ENCODE data around the gene ANP32B. TPM values are rescaled to one million over a fixed set of nuclear protein-coding genes. Genes with fewer than 3 reads are reported as not detected.
"Not testable (repeated sequence)": the region's sequence is repeated elsewhere in the genome, so short reads cannot be mapped to it uniquely, and the experiment has no call there.

The ANP32B gene
- total RNA-seq, 2 experiments from 2014 or later: 32.1 to 389 TPM

DNA sequence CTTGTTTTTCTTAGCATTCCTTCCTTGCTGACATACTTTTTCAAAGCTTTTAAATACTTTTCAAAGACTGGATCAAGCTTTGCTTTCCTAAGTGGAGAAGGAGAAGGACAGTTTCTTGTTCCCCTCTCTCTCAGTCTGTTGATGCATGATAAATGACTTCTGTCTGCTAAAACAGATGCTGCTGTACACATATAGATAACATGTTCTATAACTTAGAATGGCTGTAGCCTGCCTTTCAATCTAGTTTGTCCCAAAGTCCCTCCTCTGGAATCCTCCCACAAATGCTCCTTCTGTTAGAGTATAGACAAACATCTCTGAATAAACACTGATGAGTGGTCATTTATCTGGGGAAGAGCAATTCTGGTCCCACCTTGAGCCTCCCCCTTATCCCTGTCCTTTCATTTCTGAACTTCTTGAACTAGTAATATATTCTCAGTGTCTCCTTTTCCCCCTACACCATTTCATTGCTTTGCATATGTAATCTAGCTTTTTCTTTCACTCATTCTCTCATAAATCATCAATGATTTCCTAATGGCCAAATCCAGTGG, 39.8 kb upstream of the ANP32B start:
- POLR2A ChIA-PET: interaction anchor here (1.1 to 1.9 kb wide), 4 partner anchors 9 to 21 kb away, joined by 3 to 6 read pairs (median 4); partner anchors contain the start of gene TRMO
- no TSS peak for BruUV-seq (replicated peaks)

DNA sequence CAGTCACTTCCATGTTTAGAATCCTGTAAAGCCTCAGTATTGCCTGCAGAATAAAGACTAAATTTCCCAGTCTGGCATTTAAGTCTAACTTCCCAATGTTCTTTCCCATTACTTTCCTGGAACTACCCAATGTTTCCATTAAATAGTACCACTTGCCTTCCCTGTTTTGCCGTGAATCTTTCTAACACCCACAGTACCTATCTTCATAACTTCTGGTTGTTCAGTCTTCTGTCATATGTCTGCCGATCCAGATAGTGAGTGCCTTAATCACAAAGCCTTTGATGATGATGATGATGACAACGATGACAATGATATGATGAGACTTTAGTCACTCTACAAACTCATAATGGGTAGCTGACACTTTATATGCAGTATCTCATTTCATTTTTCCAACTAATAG, 38.5 kb upstream of the ANP32B start:
- no peaks in the 10 kb centered on the region for H4K20me1 ChIP-seq (ENCODE audit: insufficient read depth, low read length)
- ChIA-PET POLR2A (interaction anchor here (0.5 to 1.3 kb wide), 4 partner anchors 14 to 46 kb away, joined by 3 to 4 read pairs (median 4); partner anchors contain the start of gene TRMO), CTCF (ENCODE audit: unreplicated experiment) (interaction anchor here (0.7 kb wide), 1 partner anchor 10 kb away, joined by 4 read pairs; no protein-coding TSS in a partner anchor)
- BruUV-seq (replicated peaks): no TSS peak
- H3K27ac ChIP-seq (ENCODE audit: low read depth, low read length, poor library complexity, severe bottlenecking): no peak overlapping the region
- TF ChIP-seq, protein P1, sequence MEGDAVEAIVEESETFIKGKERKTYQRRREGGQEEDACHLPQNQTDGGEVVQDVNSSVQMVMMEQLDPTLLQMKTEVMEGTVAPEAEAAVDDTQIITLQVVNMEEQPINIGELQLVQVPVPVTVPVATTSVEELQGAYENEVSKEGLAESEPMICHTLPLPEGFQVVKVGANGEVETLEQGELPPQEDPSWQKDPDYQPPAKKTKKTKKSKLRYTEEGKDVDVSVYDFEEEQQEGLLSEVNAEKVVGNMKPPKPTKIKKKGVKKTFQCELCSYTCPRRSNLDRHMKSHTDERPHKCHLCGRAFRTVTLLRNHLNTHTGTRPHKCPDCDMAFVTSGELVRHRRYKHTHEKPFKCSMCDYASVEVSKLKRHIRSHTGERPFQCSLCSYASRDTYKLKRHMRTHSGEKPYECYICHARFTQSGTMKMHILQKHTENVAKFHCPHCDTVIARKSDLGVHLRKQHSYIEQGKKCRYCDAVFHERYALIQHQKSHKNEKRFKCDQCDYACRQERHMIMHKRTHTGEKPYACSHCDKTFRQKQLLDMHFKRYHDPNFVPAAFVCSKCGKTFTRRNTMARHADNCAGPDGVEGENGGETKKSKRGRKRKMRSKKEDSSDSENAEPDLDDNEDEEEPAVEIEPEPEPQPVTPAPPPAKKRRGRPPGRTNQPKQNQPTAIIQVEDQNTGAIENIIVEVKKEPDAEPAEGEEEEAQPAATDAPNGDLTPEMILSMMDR (conservative IDR thresholded peaks at IDR 0.05; ENCODE audit: low read length): no peak
- TF ChIP-seq EZH2phosphoT487 (IDR thresholded peaks at IDR 0.05; ENCODE audit: borderline replicate concordance, low read depth, low read length): no peak
- no peak overlapping the region for H3K4me2 ChIP-seq (ENCODE audit: low read length)
- H3K4me1 ChIP-seq (ENCODE audit: insufficient read depth, low read length, poor library complexity, severe bottlenecking): peaks cover 35% of the 10 kb centered on the region
- H2AFZ ChIP-seq (ENCODE audit: low read length): no peak overlapping the region
- H3K9me2 ChIP-seq (ENCODE audit: insufficient read depth, low read length): no peaks in the 10 kb centered on the region
- intact Hi-C loops (cut with micrococcal nuclease; ENCODE audit: unreplicated experiment): no loop called here
- no peaks in the 10 kb centered on the region; the same call in 1 of the 2 replicates for H3K36me3 ChIP-seq (ENCODE audit: insufficient read depth, low read length)
- H3K79me2 ChIP-seq (ENCODE audit: insufficient read depth, low read depth, low read length): no peaks in the 10 kb centered on the region
- no peak overlapping the region for H3K4me3 ChIP-seq (ENCODE audit: low read depth, low read length, poor library complexity, severe bottlenecking)
- no peaks in the 10 kb centered on the region for H3K9me3 ChIP-seq (ENCODE audit: low read length)
- DNase-seq (ENCODE audit: low spot score): no peak

More for the DNA sequence above, 39.8 kb upstream of the ANP32B start:
- no peak for TF ChIP-seq EZH2phosphoT487 (IDR thresholded peaks at IDR 0.05; ENCODE audit: borderline replicate concordance, low read depth, low read length)
- TF ChIP-seq, protein P1 (conservative IDR thresholded peaks at IDR 0.05; ENCODE audit: low read length): no peak
- no peak for DNase-seq (ENCODE audit: low spot score)
- intact Hi-C loops (cut with micrococcal nuclease; ENCODE audit: unreplicated experiment): no loop called here
- CTCF ChIA-PET (ENCODE audit: unreplicated experiment): interaction anchor here (1.1 kb wide), 1 partner anchor 9 kb away, joined by 3 read pairs; no protein-coding TSS in a partner anchor
- H3K4me1 ChIP-seq (ENCODE audit: insufficient read depth, low read length, poor library complexity, severe bottlenecking): peaks cover 48% of the 10 kb centered on the region
- no peaks in the 10 kb centered on the region for H3K36me3 ChIP-seq (ENCODE audit: insufficient read depth, low read length)
- no peak overlapping the region for H2AFZ ChIP-seq (ENCODE audit: low read length)
- H3K27ac ChIP-seq (ENCODE audit: low read depth, low read length, poor library complexity, severe bottlenecking): no peak overlapping the region
- no peak overlapping the region for H3K4me2 ChIP-seq (ENCODE audit: low read length)
- no peaks in the 10 kb centered on the region for H3K9me3 ChIP-seq (ENCODE audit: low read length)
- H3K4me3 ChIP-seq (ENCODE audit: low read depth, low read length, poor library complexity, severe bottlenecking): no peak overlapping the region
- H3K79me2 ChIP-seq (ENCODE audit: insufficient read depth, low read depth, low read length): no peaks in the 10 kb centered on the region
- H3K9me2 ChIP-seq (ENCODE audit: insufficient read depth, low read length): no peaks in the 10 kb centered on the region
- no peaks in the 10 kb centered on the region for H4K20me1 ChIP-seq (ENCODE audit: insufficient read depth, low read length)

DNA sequence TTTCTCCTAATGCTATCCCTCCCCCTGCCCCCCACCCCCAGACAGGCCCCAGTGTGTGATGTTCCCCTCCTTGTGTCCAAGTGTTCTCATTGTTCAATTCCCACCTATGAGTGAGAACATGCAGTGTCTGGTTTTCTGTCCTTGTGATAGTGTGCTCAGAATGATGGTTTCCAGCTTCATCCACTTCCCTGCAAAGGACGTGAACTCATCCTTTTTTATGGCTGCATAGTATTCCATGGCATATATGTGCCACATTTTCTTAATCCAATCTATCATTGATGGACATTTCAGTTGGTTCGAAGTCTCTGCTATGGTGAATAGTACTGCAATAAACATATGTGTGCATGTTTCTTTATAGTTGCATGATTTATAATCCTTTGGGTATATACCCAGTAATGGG, 37.7 kb upstream of the ANP32B start:
- CTCF ChIA-PET (ENCODE audit: unreplicated experiment); H3K79me2 ChIP-seq (ENCODE audit: insufficient read depth, low read depth, low read length); H3K4me3 ChIP-seq (ENCODE audit: low read depth, low read length, poor library complexity, severe bottlenecking); DNase-seq (ENCODE audit: low spot score); intact Hi-C loops (cut with micrococcal nuclease; ENCODE audit: unreplicated experiment); POLR2A ChIA-PET; H3K9me3 ChIP-seq (ENCODE audit: low read length); H3K36me3 ChIP-seq (ENCODE audit: insufficient read depth, low read length); H2AFZ ChIP-seq (ENCODE audit: low read length); H3K9me2 ChIP-seq (ENCODE audit: insufficient read depth, low read length); BruUV-seq (replicated peaks); H3K4me2 ChIP-seq (ENCODE audit: low read length); H4K20me1 ChIP-seq (ENCODE audit: insufficient read depth, low read length); H3K27ac ChIP-seq (ENCODE audit: low read depth, low read length, poor library complexity, severe bottlenecking): not testable (repeated sequence)
- peaks cover 28% of the 10 kb centered on the region for H3K4me1 ChIP-seq (ENCODE audit: insufficient read depth, low read length, poor library complexity, severe bottlenecking)

DNA sequence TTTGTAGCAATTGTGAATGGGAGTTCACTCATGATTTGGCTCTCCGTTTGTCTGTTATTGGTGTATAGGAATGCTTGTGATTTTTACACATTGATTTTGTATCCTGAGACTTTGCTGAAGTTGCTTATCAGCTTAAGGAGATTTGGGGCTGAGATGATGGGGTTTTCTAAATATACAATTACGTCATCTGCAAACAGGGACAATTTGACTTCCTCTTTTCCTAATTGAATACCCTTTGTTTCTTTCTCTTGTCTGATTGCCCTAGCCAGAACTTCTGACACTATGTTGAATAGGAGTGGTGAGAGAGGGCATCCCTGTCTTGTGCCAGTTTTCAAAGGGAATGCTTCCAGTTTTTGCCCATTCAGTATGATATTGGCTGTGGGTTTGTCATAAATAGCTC, 36.0 kb upstream of the ANP32B start:
- H3K36me3 ChIP-seq (ENCODE audit: insufficient read depth, low read length); intact Hi-C loops (cut with micrococcal nuclease; ENCODE audit: unreplicated experiment); DNase-seq (ENCODE audit: low spot score); H2AFZ ChIP-seq (ENCODE audit: low read length); H3K9me3 ChIP-seq (ENCODE audit: low read length); H3K4me2 ChIP-seq (ENCODE audit: low read length); H3K4me3 ChIP-seq (ENCODE audit: low read depth, low read length, poor library complexity, severe bottlenecking); H4K20me1 ChIP-seq (ENCODE audit: insufficient read depth, low read length); CTCF ChIA-PET (ENCODE audit: unreplicated experiment); BruUV-seq (replicated peaks); H3K79me2 ChIP-seq (ENCODE audit: insufficient read depth, low read depth, low read length); H3K27ac ChIP-seq (ENCODE audit: low read depth, low read length, poor library complexity, severe bottlenecking); H3K9me2 ChIP-seq (ENCODE audit: insufficient read depth, low read length): not testable (repeated sequence)
- peaks cover 30% of the 10 kb centered on the region for H3K4me1 ChIP-seq (ENCODE audit: insufficient read depth, low read length, poor library complexity, severe bottlenecking)
- POLR2A ChIA-PET: interaction anchor here (1.2 to 1.9 kb wide), 2 partner anchors 10 to 24 kb away, joined by 3 read pairs; partner anchors contain the start of gene TRMO

DNA sequence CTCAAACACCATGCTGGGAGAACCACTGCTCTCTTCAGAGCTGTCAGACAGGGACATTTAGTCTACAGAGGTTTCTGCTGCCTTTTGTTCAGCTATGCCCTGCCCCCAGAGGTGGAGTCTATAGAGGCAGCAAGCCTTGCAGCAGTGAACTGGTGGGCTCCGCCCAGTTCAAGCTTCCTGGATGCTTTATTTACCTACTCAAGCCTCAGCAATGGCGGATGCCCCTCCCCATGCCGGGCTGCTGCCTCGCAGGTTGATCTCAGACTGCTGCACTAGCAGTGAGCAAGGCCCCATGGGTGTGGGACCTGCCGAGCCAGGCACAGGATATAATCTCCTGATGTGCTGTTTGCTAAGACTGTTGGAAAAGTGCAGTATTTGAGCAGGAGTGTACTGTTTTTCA, 32.3 kb upstream of the ANP32B start:
- not testable (repeated sequence) for BruUV-seq (replicated peaks); H3K36me3 ChIP-seq (ENCODE audit: insufficient read depth, low read length); H3K79me2 ChIP-seq (ENCODE audit: insufficient read depth, low read depth, low read length); H3K9me3 ChIP-seq (ENCODE audit: low read length); H3K9me2 ChIP-seq (ENCODE audit: insufficient read depth, low read length); H3K27ac ChIP-seq (ENCODE audit: low read depth, low read length, poor library complexity, severe bottlenecking); H4K20me1 ChIP-seq (ENCODE audit: insufficient read depth, low read length)
- POLR2A ChIA-PET: interaction anchor here (0.9 to 3.4 kb wide), 6 partner anchors 9 to 35 kb away, joined by 3 to 22 read pairs (median 4); partner anchors contain the start of gene HEMGN
- CTCF ChIA-PET (ENCODE audit: unreplicated experiment): interaction anchor here (0.7 to 1.0 kb wide), 2 partner anchors 20 to 27 kb away, joined by 3 to 4 read pairs; no protein-coding TSS in a partner anchor
- peak overlapping the region; percentile 54 for H3K4me2 ChIP-seq (ENCODE audit: low read length)
- peak overlapping the region; percentile 29 for H3K4me3 ChIP-seq (ENCODE audit: low read depth, low read length, poor library complexity, severe bottlenecking)
- DNase-seq (ENCODE audit: low spot score): peak; percentile 81
- H2AFZ ChIP-seq (ENCODE audit: low read length): peak overlapping the region; percentile 87
- intact Hi-C loops (cut with micrococcal nuclease; ENCODE audit: unreplicated experiment): loop anchor here (1.0 kb wide), 1 partner anchor 83 kb away; no protein-coding TSS in a partner anchor
- peaks cover 26% of the 10 kb centered on the region for H3K4me1 ChIP-seq (ENCODE audit: insufficient read depth, low read length, poor library complexity, severe bottlenecking)

All from OCI-LY7 (cell line).